Naive thymus-derived CD8-positive, alpha-beta T cell (primary cell): ENCODE data around the gene FHL1. TPM values are rescaled to one million over a fixed set of nuclear protein-coding genes. Genes with fewer than 3 reads are reported as not detected.

Source experiments
- ATAC-seq, 2 donors: fragments of 150-1000 bp; cut with Tn5 transposase in 1 of 2; sonication (Bioruptor Pico), chemical (Tn5 transposase) in 1 of 2; 1 replicate in 1 of 2; 2 replicates in 1 of 2; pipeline ENCODE4 v1.10.0; 2021; ENCODE audit warnings: mild to moderate bottlenecking in 2 of 2, moderate library complexity in 2 of 2
- POLR2A ChIA-PET: fragments of 350-600 bp; sonication (Branson Sonifier 250); formaldehyde crosslinking; loops from one replicate; lab custom pipeline; 2021; ENCODE audit warnings: antibody characterized with exemption; lab: Charles Lee
- DNase-seq, 10 donors: peaks; one replicate each; pipeline versions ENCODE4 v3.0.0 to v3.0.0-alpha.2; 2020 to 2022
- H3K27ac Mint-ChIP-seq, 10 donors: one replicate each; pipeline ENCODE4 v1.8.0; 2020 to 2022; ENCODE audit warnings: mild to moderate bottlenecking in 10 of 10, mixed read lengths in 10 of 10, moderate library complexity in 4 of 10, inconsistent platforms in 1 of 10
- H3K27me3 Mint-ChIP-seq, 5 donors: one replicate each; pipeline ENCODE4 v1.8.0; 2021 to 2022; ENCODE audit warnings: mixed read lengths in 5 of 5
- H3K36me3 Mint-ChIP-seq, 3 donors: one replicate each; pipeline ENCODE4 v1.8.0; 2020 to 2022; ENCODE audit warnings: mixed read lengths in 3 of 3, mild to moderate bottlenecking in 2 of 3, inconsistent platforms in 1 of 3
- H3K4me1 Mint-ChIP-seq, 4 donors: one replicate each; pipeline ENCODE4 v1.8.0; 2021 to 2022; ENCODE audit warnings: mixed read lengths in 4 of 4
- H3K4me3 Mint-ChIP-seq, 10 donors: one replicate each; pipeline ENCODE4 v1.8.0; 2020 to 2022; ENCODE audit warnings: mild to moderate bottlenecking in 10 of 10, mixed read lengths in 10 of 10, moderate library complexity in 6 of 10, inconsistent platforms in 1 of 10
- H3K9me3 Mint-ChIP-seq, 9 donors: one replicate each; pipeline ENCODE4 v1.8.0; 2020 to 2022; ENCODE audit warnings: mixed read lengths in 9 of 9, mild to moderate bottlenecking in 3 of 9, inconsistent platforms in 1 of 9, moderate library complexity in 1 of 9
- polyA plus RNA-seq, 3 donors: library from polyadenylated mRNA; unstranded; fragments of 300-500 nt; fragmentation: Illumina TruSeq; gene quantifications; one replicate each; pipeline ENCODE4 v1.2.3, GENCODE V29; 2021
- total RNA-seq, 8 experiments: library from RNA in 2 of 8; stranded (reverse) in 2 of 8; gene quantifications; one replicate each; pipeline ENCODE4 v1.2.3 and lab custom pipeline; 2021 to 2026

FHL1 gene
- total and polyA plus RNA-seq, 5 experiments from 2014 or later: 10.8 to 16.6 (median 14.9) TPM

- POLR2A ChIA-PET: no interaction called here
- Mint-ChIP-seq H3K27me3 (no peaks in the 10 kb centered on the region), H3K27ac (no peak overlapping the region), H3K9me3 (no peaks in the 10 kb centered on the region), H3K4me1 (peaks cover 9 to 39% (median 21%) of the 10 kb centered on the region in 4 donors), H3K36me3 (peaks cover 0 to 14% (median 2%) of the 10 kb centered on the region in 3 donors), H3K4me3 (no peak overlapping the region)
- DNase-seq (no peak), ATAC-seq (no peak)
Observed at GRCh38 chrX:136206916-136207315, 59.6 kb downstream of the FHL1 start.

- POLR2A ChIA-PET: no interaction called here
- Mint-ChIP-seq H3K4me1 (peaks cover 9 to 39% (median 21%) of the 10 kb centered on the region in 4 donors), H3K27me3 (no peaks in the 10 kb centered on the region), H3K36me3 (peaks cover 0 to 14% (median 2%) of the 10 kb centered on the region in 3 donors), H3K4me3 (no peak overlapping the region), H3K27ac (peak overlapping the region in 1 of 10 donors; percentile 33), H3K9me3 (no peaks in the 10 kb centered on the region)
- no peak for ATAC-seq
- no peak for DNase-seq
Observed at GRCh38 chrX:136207546-136207945, 60.2 kb downstream of the FHL1 start.

GRCh38 chrX:136209016-136209738, 61.8 kb downstream of the FHL1 start:
- Mint-ChIP-seq H3K9me3 (no peaks in the 10 kb centered on the region), H3K4me3 (no peak overlapping the region), H3K36me3 (peaks cover 0 to 14% (median 2%) of the 10 kb centered on the region in 3 donors), H3K27me3 (no peaks in the 10 kb centered on the region), H3K27ac (peak overlapping the region in 4 of 10 donors; percentile 22 to 43 (median 34)), H3K4me1 (peaks cover 5 to 25% (median 8%) of the 10 kb centered on the region in 4 donors)
- POLR2A ChIA-PET: no interaction called here
- ATAC-seq (peak in 1 of 2 donors; percentile 46), DNase-seq (peak in 6 of 10 donors; percentile 5 to 36 (median 18))

- peaks cover 2 to 19% (median 3%) of the 10 kb centered on the region in 4 donors for H3K4me1 Mint-ChIP-seq
- peak overlapping the region in 2 of 10 donors; percentile 43 to 57 for H3K27ac Mint-ChIP-seq
- peaks cover 0 to 18% (median 2%) of the 10 kb centered on the region in 3 donors for H3K36me3 Mint-ChIP-seq
- no peaks in the 10 kb centered on the region for H3K9me3 Mint-ChIP-seq
- POLR2A ChIA-PET: no interaction called here
- no peaks in the 10 kb centered on the region for H3K27me3 Mint-ChIP-seq
- H3K4me3 Mint-ChIP-seq: no peak overlapping the region
- DNase-seq (no peak), ATAC-seq (no peak)
Observed at GRCh38 chrX:136209751-136210150, 62.4 kb downstream of the FHL1 start.

- Mint-ChIP-seq H3K36me3 (peaks cover 0 to 20% (median 2%) of the 10 kb centered on the region in 3 donors), H3K9me3 (no peaks in the 10 kb centered on the region), H3K27me3 (no peaks in the 10 kb centered on the region), H3K4me1 (peaks cover 0 to 15% (median 0%) of the 10 kb centered on the region in 4 donors), H3K27ac (peak overlapping the region in 3 of 10 donors; percentile 20 to 57 (median 43)), H3K4me3 (no peak overlapping the region)
- POLR2A ChIA-PET: no interaction called here
- DNase-seq (no peak), ATAC-seq (no peak)
Observed at GRCh38 chrX:136210243-136210642, 62.9 kb downstream of the FHL1 start.

- Mint-ChIP-seq H3K9me3 (no peaks in the 10 kb centered on the region), H3K4me1 (peaks cover 0 to 15% (median 0%) of the 10 kb centered on the region in 4 donors), H3K27ac (no peak overlapping the region), H3K27me3 (no peaks in the 10 kb centered on the region), H3K36me3 (peaks cover 0 to 25% (median 2%) of the 10 kb centered on the region in 3 donors), H3K4me3 (no peak overlapping the region)
- no peak for ATAC-seq
- no peak for DNase-seq
- POLR2A ChIA-PET: no interaction called here
Observed at GRCh38 chrX:136210806-136211205, 63.5 kb downstream of the FHL1 start.

GRCh38 chrX:136211766-136212556, 64.6 kb downstream of the FHL1 start:
- H3K27me3 Mint-ChIP-seq: no peaks in the 10 kb centered on the region
- H3K4me3 Mint-ChIP-seq: no peak overlapping the region
- DNase-seq (no peak), ATAC-seq (no peak)
- H3K27ac Mint-ChIP-seq: no peak overlapping the region
- H3K9me3 Mint-ChIP-seq: no peaks in the 10 kb centered on the region
- POLR2A ChIA-PET: no interaction called here
- peaks cover 0 to 25% (median 2%) of the 10 kb centered on the region in 3 donors for H3K36me3 Mint-ChIP-seq
- peaks cover 0 to 15% (median 0%) of the 10 kb centered on the region in 4 donors for H3K4me1 Mint-ChIP-seq

- Mint-ChIP-seq H3K4me3 (no peak overlapping the region), H3K27me3 (no peaks in the 10 kb centered on the region), H3K4me1 (peaks cover 0 to 15% (median 0%) of the 10 kb centered on the region in 4 donors), H3K27ac (peak overlapping the region in 2 of 10 donors; percentile 20 to 46), H3K9me3 (no peaks in the 10 kb centered on the region), H3K36me3 (peaks cover 0 to 23% (median 2%) of the 10 kb centered on the region in 3 donors)
- DNase-seq (no peak), ATAC-seq (no peak)
- POLR2A ChIA-PET: no interaction called here
Observed at GRCh38 chrX:136212557-136213111, 65.3 kb downstream of the FHL1 start.

GRCh38 chrX:136214551-136214950, 67.2 kb downstream of the FHL1 start:
- H3K9me3 Mint-ChIP-seq: no peaks in the 10 kb centered on the region
- H3K27me3 Mint-ChIP-seq: no peaks in the 10 kb centered on the region
- POLR2A ChIA-PET: no interaction called here
- H3K36me3 Mint-ChIP-seq: peaks cover 0 to 31% (median 6%) of the 10 kb centered on the region in 3 donors
- no peak for DNase-seq
- ATAC-seq: no peak
- H3K4me1 Mint-ChIP-seq: peaks cover 0 to 12% (median 0%) of the 10 kb centered on the region in 4 donors
- H3K27ac Mint-ChIP-seq: peak overlapping the region in 1 of 10 donors; percentile 22
- H3K4me3 Mint-ChIP-seq: no peak overlapping the region

- POLR2A ChIA-PET: no interaction called here
- Mint-ChIP-seq H3K36me3 (peaks cover 0 to 29% (median 5%) of the 10 kb centered on the region in 3 donors), H3K4me3 (no peak overlapping the region), H3K27me3 (no peaks in the 10 kb centered on the region), H3K4me1 (peaks cover 0 to 3% (median 0%) of the 10 kb centered on the region in 4 donors), H3K9me3 (no peaks in the 10 kb centered on the region), H3K27ac (peak overlapping the region in 1 of 10 donors; percentile 2)
- ATAC-seq (no peak), DNase-seq (no peak)
Observed at GRCh38 chrX:136215559-136215958, 68.2 kb downstream of the FHL1 start.

- ATAC-seq: no peak
- peaks cover 0 to 59% (median 10%) of the 10 kb centered on the region in 3 donors for H3K36me3 Mint-ChIP-seq
Observed at GRCh38 chrX:136219893-136220292, 72.6 kb downstream of the FHL1 start.

GRCh38 chrX:136220540-136220939, 73.2 kb downstream of the FHL1 start:
- POLR2A ChIA-PET: no interaction called here
- no peak for ATAC-seq
- Mint-ChIP-seq H3K4me1 (no peaks in the 10 kb centered on the region), H3K9me3 (no peaks in the 10 kb centered on the region), H3K27ac (no peak overlapping the region), H3K27me3 (no peaks in the 10 kb centered on the region), H3K36me3 (peaks cover 0 to 61% (median 10%) of the 10 kb centered on the region in 3 donors), H3K4me3 (no peak overlapping the region)
- no peak for DNase-seq

More at GRCh38 chrX:136219893-136220292, 72.6 kb downstream of the FHL1 start:
- H3K4me3 Mint-ChIP-seq: no peak overlapping the region
- no peak overlapping the region for H3K27ac Mint-ChIP-seq
- no peaks in the 10 kb centered on the region for H3K9me3 Mint-ChIP-seq
- H3K4me1 Mint-ChIP-seq: no peaks in the 10 kb centered on the region
- no peaks in the 10 kb centered on the region for H3K27me3 Mint-ChIP-seq
- POLR2A ChIA-PET: no interaction called here
- no peak for DNase-seq
